Esophagus muscularis mucosa (tissue), 4 donors: ENCODE measurements around the gene PIK3C2G. TPM values are rescaled to one million over a fixed set of nuclear protein-coding genes. Genes with fewer than 3 reads are reported as not detected.

Source experiments
- DNase-seq: peaks from one replicate; pipeline ENCODE4 v3.0.0-alpha.2; 2017; ENCODE audit errors: extremely low spot score
- H3K27ac ChIP-seq, 4 donors: fragments of 200-600 bp; sonication (generic); replicated peaks in 1 of 4; 1 replicate in 3 of 4; 2 replicates in 1 of 4; pipeline ENCODE4 v1.5.1; 2016 to 2019; ENCODE audit warnings: mild to moderate bottlenecking in 1 of 4
- H3K27me3 ChIP-seq, 4 donors: fragments of 200-600 bp; sonication (generic); one replicate each; pipeline versions ENCODE4 v1.5.1 to v1.6.0; 2016 to 2019
- H3K36me3 ChIP-seq, 4 donors: fragments of 200-600 bp; sonication (generic); one replicate each; pipeline ENCODE4 v1.5.1; 2016 to 2019
- H3K4me1 ChIP-seq, 4 donors: fragments of 200-600 bp; sonication (generic); one replicate each; pipeline ENCODE4 v1.5.1; 2016 to 2019
- H3K4me3 ChIP-seq, 4 donors: fragments of 200-600 bp; sonication (generic); 1 replicate in 2 of 4; 2 replicates in 2 of 4; pipeline ENCODE4 v1.5.1; 2016 to 2019; ENCODE audit warnings: mild to moderate bottlenecking in 4 of 4, moderate library complexity in 1 of 4
- H3K9me3 ChIP-seq, 4 donors: fragments of 200-600 bp; sonication (generic); 1 replicate in 3 of 4; 2 replicates in 1 of 4; pipeline ENCODE4 v1.5.1; 2016 to 2019
- EP300 ChIP-seq: sonication (generic); formaldehyde crosslinking; IDR thresholded peaks from one replicate; pipeline ENCODE4 v1.6.1; 2017; ENCODE audit warnings: antibody characterized with exemption
- POLR2A ChIP-seq: fragments of 450-650 bp; IDR thresholded peaks from one replicate; pipeline ENCODE4 v1.6.1; 2017; ENCODE audit warnings: antibody characterized with exemption, moderate library complexity, mild to moderate bottlenecking, low read depth
- POLR2AphosphoS5 ChIP-seq, 2 donors: sonication (generic); formaldehyde crosslinking; IDR thresholded peaks; one replicate each; pipeline ENCODE4 v1.6.1; 2017; ENCODE audit warnings: antibody characterized with exemption in 2 of 2
- WGBS: methylation state at CpG from one replicate; pipeline ENCODE4 v1.1.5; 2018; 5-methylcytosine and 5-hydroxymethylcytosine counted together
- intact Hi-C: fragments of 100-400 bp; cut with DNase I; formaldehyde crosslinking; loops from one replicate; pipeline ENCODE4 v1.15.1; 2023
- total RNA-seq, 4 donors: library from RNA; depleted of rRNA; stranded (reverse); fragments of >200 nt; gene quantifications; one replicate each; pipeline versions ENCODE4 v1.1.0 to v1.2.1, GENCODE V29; 2016
- TF ChIP-seq, protein P1 (sequence below), 3 experiments: fragments of 200-600 bp in 2 of 3; fragments of 450-650 bp in 1 of 3; sonication (generic) in 2 of 3; IDR thresholded peaks; one replicate each; pipeline ENCODE4 v1.5.1; 2017 to 2019; ENCODE audit warnings: antibody characterized with exemption in 3 of 3, mild to moderate bottlenecking in 2 of 3, moderate library complexity in 1 of 3

PIK3C2G gene
- total RNA-seq, 4 donors from 2014 or later: 0.06 to 1.2 (median 0.61) TPM

DNA sequence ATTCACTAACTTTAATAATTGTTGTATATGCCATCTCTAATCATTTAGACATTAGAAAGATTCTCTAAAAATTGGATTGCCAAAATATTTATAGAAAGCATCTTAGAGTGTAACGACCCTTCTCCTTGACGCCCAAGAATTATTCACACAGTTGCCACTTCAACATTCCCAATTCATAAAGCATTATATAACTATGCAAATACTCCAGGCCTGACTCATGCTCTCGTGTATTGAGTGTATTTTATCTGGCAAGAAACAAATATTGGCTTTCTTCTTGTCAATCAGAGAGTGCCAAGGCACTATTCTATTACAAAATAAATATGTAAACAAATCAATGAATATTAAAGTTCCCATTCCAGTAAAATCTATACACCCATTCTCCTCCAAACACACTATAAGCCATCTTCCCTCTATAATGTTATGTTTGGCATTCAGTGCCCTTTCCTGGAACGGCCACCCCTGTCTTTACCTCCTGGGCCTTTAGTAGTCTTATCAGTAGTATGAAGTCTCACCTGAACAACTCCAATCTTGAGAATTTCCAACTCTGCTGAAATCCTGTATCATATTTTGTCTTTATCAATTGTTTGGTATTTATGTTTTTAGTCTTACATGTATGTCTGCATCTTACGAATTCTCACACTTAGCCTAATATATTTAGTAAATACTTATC is 182.6 kb downstream of the PIK3C2G start:
- intact Hi-C loops: no loop called here
- Histone ChIP-seq H3K36me3 (no peaks in the 10 kb centered on the region), H3K27ac (no peak overlapping the region), H3K4me3 (no peak overlapping the region), H3K9me3 (no peaks in the 10 kb centered on the region), H3K4me1 (no peaks in the 10 kb centered on the region), H3K27me3 (no peaks in the 10 kb centered on the region)
- WGBS: 63% methylated on average over 5 of the region's 5 CpGs
- TF ChIP-seq, protein P1, sequence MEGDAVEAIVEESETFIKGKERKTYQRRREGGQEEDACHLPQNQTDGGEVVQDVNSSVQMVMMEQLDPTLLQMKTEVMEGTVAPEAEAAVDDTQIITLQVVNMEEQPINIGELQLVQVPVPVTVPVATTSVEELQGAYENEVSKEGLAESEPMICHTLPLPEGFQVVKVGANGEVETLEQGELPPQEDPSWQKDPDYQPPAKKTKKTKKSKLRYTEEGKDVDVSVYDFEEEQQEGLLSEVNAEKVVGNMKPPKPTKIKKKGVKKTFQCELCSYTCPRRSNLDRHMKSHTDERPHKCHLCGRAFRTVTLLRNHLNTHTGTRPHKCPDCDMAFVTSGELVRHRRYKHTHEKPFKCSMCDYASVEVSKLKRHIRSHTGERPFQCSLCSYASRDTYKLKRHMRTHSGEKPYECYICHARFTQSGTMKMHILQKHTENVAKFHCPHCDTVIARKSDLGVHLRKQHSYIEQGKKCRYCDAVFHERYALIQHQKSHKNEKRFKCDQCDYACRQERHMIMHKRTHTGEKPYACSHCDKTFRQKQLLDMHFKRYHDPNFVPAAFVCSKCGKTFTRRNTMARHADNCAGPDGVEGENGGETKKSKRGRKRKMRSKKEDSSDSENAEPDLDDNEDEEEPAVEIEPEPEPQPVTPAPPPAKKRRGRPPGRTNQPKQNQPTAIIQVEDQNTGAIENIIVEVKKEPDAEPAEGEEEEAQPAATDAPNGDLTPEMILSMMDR (IDR thresholded peaks at IDR 0.05): no peak
- TF ChIP-seq POLR2AphosphoS5 (IDR thresholded peaks at IDR 0.05) (no peak), POLR2A (no peak)
- DNase-seq: no peak

DNA sequence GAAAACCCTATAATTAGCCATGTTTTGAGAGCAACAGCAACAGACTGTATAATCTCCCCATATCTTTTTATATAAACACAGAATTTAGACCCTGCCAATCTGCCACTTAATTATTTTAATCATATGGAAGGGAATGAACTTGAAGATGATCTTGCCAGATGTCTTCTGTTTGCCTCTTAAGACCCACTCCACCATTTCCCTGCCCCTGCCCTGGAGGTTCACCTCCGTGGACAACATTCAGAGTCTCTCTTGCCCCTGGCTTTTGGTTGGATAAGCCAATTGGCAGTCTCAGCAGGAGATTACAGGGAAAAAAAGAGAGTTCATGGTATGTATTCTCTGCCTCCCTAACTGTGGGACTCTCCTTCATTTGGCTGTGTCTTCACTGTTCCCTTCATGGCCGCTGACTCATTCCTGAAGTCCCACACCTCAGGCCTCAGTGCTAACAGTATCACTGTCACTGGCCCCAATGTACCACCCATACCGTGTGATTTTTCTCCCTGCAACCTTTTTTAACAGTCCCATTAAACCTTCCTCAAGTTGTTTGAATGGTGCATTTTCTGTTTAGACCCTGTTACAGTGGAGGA is 184.8 kb downstream of the PIK3C2G start:
- intact Hi-C loops: no loop called here
- H3K27ac ChIP-seq: no peak overlapping the region
- TF ChIP-seq POLR2A (no peak), POLR2AphosphoS5 (IDR thresholded peaks at IDR 0.05) (no peak), EP300 (no peak)
- H3K4me3 ChIP-seq: no peak overlapping the region
- WGBS: 78% methylated on average over 3 of the region's 3 CpGs
- H3K4me1 ChIP-seq: no peaks in the 10 kb centered on the region
- no peak for DNase-seq
- no peaks in the 10 kb centered on the region for H3K9me3 ChIP-seq
- H3K27me3 ChIP-seq: no peaks in the 10 kb centered on the region
- no peaks in the 10 kb centered on the region for H3K36me3 ChIP-seq

DNA sequence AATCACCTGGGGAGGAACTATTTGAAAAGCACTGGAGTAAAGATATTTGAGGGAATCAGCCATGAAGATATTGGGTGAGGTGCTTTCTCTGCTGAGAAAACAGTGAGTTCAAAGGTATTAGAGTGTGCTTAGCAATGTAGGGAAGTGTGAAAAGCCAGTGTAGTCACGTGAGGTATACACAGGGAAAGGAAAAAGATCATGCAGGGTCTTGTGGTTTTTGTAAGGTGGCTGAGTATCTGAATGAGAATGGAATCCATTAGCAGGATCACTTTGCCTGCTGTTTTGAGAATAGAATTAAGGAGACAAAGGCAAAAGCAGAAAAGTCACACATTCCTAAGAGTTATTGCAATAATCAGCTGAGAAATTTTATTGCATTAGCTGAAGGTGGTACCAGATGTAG is 193.0 kb downstream of the PIK3C2G start:
- Histone ChIP-seq H3K4me1 (no peaks in the 10 kb centered on the region), H3K27me3 (no peaks in the 10 kb centered on the region), H3K27ac (no peak overlapping the region), H3K4me3 (no peak overlapping the region), H3K9me3 (no peaks in the 10 kb centered on the region), H3K36me3 (no peaks in the 10 kb centered on the region)
- TF ChIP-seq POLR2AphosphoS5 (IDR thresholded peaks at IDR 0.05): no peak
- no peak for TF ChIP-seq EP300
- no peak for TF ChIP-seq POLR2A
- TF ChIP-seq, protein P1 (IDR thresholded peaks at IDR 0.05): no peak
- DNase-seq: no peak
- intact Hi-C loops: no loop called here
- 66% methylated on average over 1 of the region's 1 CpG for WGBS

DNA sequence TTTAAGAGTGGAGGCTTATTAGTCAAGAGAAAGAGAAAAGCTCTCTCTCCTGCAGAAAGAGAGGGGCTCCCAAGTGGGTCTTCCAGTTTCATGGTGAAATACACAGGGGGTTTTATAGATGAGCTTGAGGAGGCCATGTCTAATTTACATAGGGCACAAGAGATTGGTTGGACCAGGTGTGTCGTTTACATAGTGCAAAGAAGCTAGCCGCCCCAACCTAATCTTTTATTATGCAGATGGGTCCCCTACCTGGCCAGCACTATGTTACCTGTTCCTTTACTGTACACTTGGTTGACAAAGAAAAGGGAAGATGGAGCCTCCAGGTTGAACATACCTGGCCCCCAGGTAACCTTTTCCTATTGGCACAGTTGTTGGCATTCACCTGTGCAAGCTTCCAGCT is 195.0 kb downstream of the PIK3C2G start:
- 95% methylated on average over 2 of the region's 2 CpGs for WGBS

DNA sequence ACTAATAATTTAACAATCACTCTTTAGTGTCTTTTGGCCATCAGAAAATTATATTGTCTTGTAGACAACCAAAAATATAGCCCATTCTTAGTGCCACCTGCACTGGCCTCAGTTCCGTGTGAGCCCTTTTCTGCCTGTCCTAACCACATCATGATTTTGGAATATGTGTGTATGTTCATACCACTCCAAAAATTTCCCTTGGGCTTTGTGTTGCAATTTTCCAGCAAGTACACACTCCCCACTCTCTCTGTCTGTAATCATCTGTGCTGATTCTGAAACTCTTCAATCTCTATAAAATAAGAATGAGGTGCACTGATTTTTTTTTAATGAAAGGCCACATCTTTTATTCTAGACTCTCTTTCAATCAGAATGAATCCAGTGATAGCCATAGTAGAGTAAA is 196.0 kb downstream of the PIK3C2G start:
- TF ChIP-seq, protein P1 (IDR thresholded peaks at IDR 0.05): no peak
- TF ChIP-seq POLR2AphosphoS5 (IDR thresholded peaks at IDR 0.05) (no peak), EP300 (no peak), POLR2A (no peak)
- intact Hi-C loops: no loop called here

More for the DNA sequence above, 195.0 kb downstream of the PIK3C2G start:
- TF ChIP-seq POLR2A: no peak
- TF ChIP-seq, protein P1 (IDR thresholded peaks at IDR 0.05): no peak
- no peak for TF ChIP-seq POLR2AphosphoS5 (IDR thresholded peaks at IDR 0.05)
- TF ChIP-seq EP300: no peak
- no peaks in the 10 kb centered on the region for H3K27me3 ChIP-seq
- no peak for DNase-seq
- peaks cover 0 to 2% (median 0%) of the 10 kb centered on the region in 4 donors for H3K4me1 ChIP-seq
- H3K27ac ChIP-seq: no peak overlapping the region
- H3K36me3 ChIP-seq: no peaks in the 10 kb centered on the region
- H3K4me3 ChIP-seq: no peak overlapping the region
- H3K9me3 ChIP-seq: no peaks in the 10 kb centered on the region
- intact Hi-C loops: no loop called here

More for the DNA sequence above, 196.0 kb downstream of the PIK3C2G start:
- WGBS: 45% methylated on average over 1 of the region's 1 CpG
- H3K9me3 ChIP-seq: no peaks in the 10 kb centered on the region
- no peaks in the 10 kb centered on the region for H3K27me3 ChIP-seq
- no peak for DNase-seq
- H3K27ac ChIP-seq: no peak overlapping the region
- no peaks in the 10 kb centered on the region for H3K36me3 ChIP-seq
- no peak overlapping the region for H3K4me3 ChIP-seq
- peaks cover 0 to 12% (median 10%) of the 10 kb centered on the region in 4 donors for H3K4me1 ChIP-seq
